H9 (cell line): ENCODE results near the gene MRPL51. TPM values are rescaled to one million over a fixed set of nuclear protein-coding genes. Genes with fewer than 3 reads are reported as not detected.

ENCODE experiments used
- DNase-seq: peaks from one replicate; pipeline ENCODE4 v3.0.0-alpha.2; 2017
- H2AFZ ChIP-seq: one replicate; pipeline ENCODE4 v1.6.1; 2013; ENCODE audit warnings: mild to moderate bottlenecking, low read length, control low read depth, moderate library complexity
- H2AK5ac ChIP-seq: 2 replicates; pipeline ENCODE4 v1.6.1; 2013; ENCODE audit warnings: low read length, control low read depth, mixed read lengths; ENCODE audit not compliant: insufficient read length
- H2BK120ac ChIP-seq: one replicate; pipeline ENCODE4 v1.6.1; 2013; ENCODE audit warnings: low read depth, mild to moderate bottlenecking, low read length, control low read depth, inconsistent platforms; ENCODE audit not compliant: poor library complexity, severe bottlenecking
- H2BK12ac ChIP-seq: 2 replicates; pipeline ENCODE4 v1.6.1; 2013; ENCODE audit warnings: low read length, control low read depth, mixed read lengths, low read depth; ENCODE audit not compliant: insufficient read length
- H2BK15ac ChIP-seq: 2 replicates; pipeline ENCODE4 v1.6.1; 2013; ENCODE audit warnings: low read depth, low read length, control low read depth
- H2BK20ac ChIP-seq: one replicate; pipeline ENCODE4 v1.6.1; 2013; ENCODE audit warnings: low read depth, mild to moderate bottlenecking, low read length, control low read depth, inconsistent platforms; ENCODE audit not compliant: poor library complexity, severe bottlenecking
- H2BK5ac ChIP-seq: 2 replicates; pipeline ENCODE4 v1.6.1; 2013; ENCODE audit warnings: low read length, control low read depth, mixed read lengths; ENCODE audit not compliant: insufficient read length
- H3K14ac ChIP-seq: 2 replicates; pipeline ENCODE4 v1.6.1; 2013; ENCODE audit warnings: low read length, control low read depth; ENCODE audit not compliant: insufficient read depth
- H3K18ac ChIP-seq: 2 replicates; pipeline ENCODE4 v1.6.1; 2013; ENCODE audit warnings: low read depth, mild to moderate bottlenecking, mixed read lengths, low read length, control low read depth; ENCODE audit not compliant: insufficient read length
- H3K23ac ChIP-seq: 2 replicates; pipeline ENCODE4 v1.6.1; 2013; ENCODE audit warnings: low read length, control low read depth, mixed read lengths, low read depth; ENCODE audit not compliant: insufficient read length
- H3K23me2 ChIP-seq: 2 replicates; pipeline ENCODE4 v1.6.1; 2013; ENCODE audit warnings: low read depth, mild to moderate bottlenecking, mixed read lengths, low read length, control low read depth; ENCODE audit not compliant: insufficient read length, poor library complexity, severe bottlenecking
- H3K27ac ChIP-seq: 2 replicates; pipeline ENCODE4 v1.5.1; 2013; ENCODE audit warnings: low read length, control low read depth, mixed read lengths, low read depth; ENCODE audit not compliant: insufficient read length
- H3K27me3 ChIP-seq: 2 replicates; pipeline ENCODE4 v1.6.1; 2013; ENCODE audit warnings: low read length, control low read depth, inconsistent platforms; ENCODE audit not compliant: insufficient read depth
- H3K4ac ChIP-seq: 2 replicates; pipeline ENCODE4 v1.6.1; 2013; ENCODE audit warnings: low read depth, mild to moderate bottlenecking, control low read depth, inconsistent platforms, low read length, moderate library complexity
- H3K4me1 ChIP-seq: 2 replicates; pipeline ENCODE4 v1.6.1; 2013; ENCODE audit warnings: low read length, control low read depth, inconsistent platforms; ENCODE audit not compliant: insufficient read depth
- H3K4me2 ChIP-seq: 2 replicates; pipeline ENCODE4 v1.6.1; 2013; ENCODE audit warnings: low read length, control low read depth, mixed read lengths; ENCODE audit not compliant: insufficient read length, insufficient read depth
- H3K56ac ChIP-seq: 2 replicates; pipeline ENCODE4 v1.6.1; 2013; ENCODE audit warnings: low read depth, mild to moderate bottlenecking, mixed read lengths, low read length, control low read depth; ENCODE audit not compliant: insufficient read length
- H3K79me1 ChIP-seq: 2 replicates; pipeline ENCODE4 v1.6.1; 2013; ENCODE audit warnings: low read depth, mild to moderate bottlenecking, moderate library complexity, low read length, control low read depth, inconsistent platforms; ENCODE audit not compliant: insufficient read depth, poor library complexity, severe bottlenecking
- H3K79me2 ChIP-seq: 2 replicates; pipeline ENCODE4 v1.6.1; 2013; ENCODE audit warnings: low read length, control low read depth, inconsistent platforms; ENCODE audit not compliant: insufficient read depth
- H3K9ac ChIP-seq: 2 replicates; pipeline ENCODE4 v1.6.1; 2013; ENCODE audit warnings: low read length, control low read depth, mixed read lengths; ENCODE audit not compliant: insufficient read length; ENCODE audit errors: extremely low read depth
- H3K9me3 ChIP-seq: one replicate; pipeline ENCODE4 v1.6.1; 2013; ENCODE audit warnings: low read depth, low read length, inconsistent platforms; ENCODE audit not compliant: control insufficient read depth
- H3T11ph ChIP-seq: one replicate; pipeline ENCODE4 v1.6.1; 2013; ENCODE audit warnings: mild to moderate bottlenecking, low read length, control low read depth, inconsistent platforms
- H4K20me1 ChIP-seq: one replicate; pipeline ENCODE4 v1.6.1; 2013; ENCODE audit not compliant: control insufficient read depth, insufficient read length, insufficient read depth
- H4K5ac ChIP-seq: 2 replicates; pipeline ENCODE4 v1.6.1; 2013; ENCODE audit warnings: low read depth, mild to moderate bottlenecking, mixed read lengths, low read length, control low read depth; ENCODE audit not compliant: insufficient read length
- H4K8ac ChIP-seq: replicated peaks from 2 replicates; pipeline ENCODE4 v1.6.1; 2013; ENCODE audit warnings: low read length, control low read depth, mixed read lengths, low read depth; ENCODE audit not compliant: insufficient read length
- H4K91ac ChIP-seq: 2 replicates; pipeline ENCODE4 v1.6.1; 2013; ENCODE audit warnings: low read depth, mild to moderate bottlenecking, moderate library complexity, mixed read lengths, low read length, control low read depth; ENCODE audit not compliant: insufficient read length
- H3K27ac Mint-ChIP-seq, 3 experiments: 2 replicates in 2 of 3; 3 replicates in 1 of 3; pipeline ENCODE4 v1.8.0; 2020 to 2021; ENCODE audit warnings: mixed read lengths in 3 of 3, mild to moderate bottlenecking in 1 of 3, moderate library complexity in 1 of 3
- H3K27me3 Mint-ChIP-seq: 2 replicates; pipeline ENCODE4 v1.8.0; 2021; ENCODE audit warnings: low read depth, mild to moderate bottlenecking, moderate library complexity, mixed read lengths
- H3K36me3 Mint-ChIP-seq, 3 experiments: 2 replicates in 2 of 3; 3 replicates in 1 of 3; pipeline ENCODE4 v1.8.0; 2020 to 2021; ENCODE audit warnings: low read depth in 3 of 3, mixed read lengths in 3 of 3; ENCODE audit not compliant: insufficient read depth in 1 of 3
- H3K4me1 Mint-ChIP-seq, 2 experiments: 2 replicates each; pipeline ENCODE4 v1.8.0; 2020; ENCODE audit warnings: mixed read lengths in 2 of 2
- H3K4me3 Mint-ChIP-seq, 2 experiments: 2 replicates in 1 of 2; 3 replicates in 1 of 2; pipeline ENCODE4 v1.8.0; 2020 to 2021; ENCODE audit warnings: mild to moderate bottlenecking in 2 of 2, mixed read lengths in 2 of 2, moderate library complexity in 1 of 2
- H3K9me3 Mint-ChIP-seq, 2 experiments: 2 replicates in 1 of 2; 3 replicates in 1 of 2; pipeline ENCODE4 v1.8.0; 2020; ENCODE audit warnings: mild to moderate bottlenecking in 2 of 2, mixed read lengths in 2 of 2, moderate library complexity in 1 of 2
- CTCF ChIP-seq: fragments of 200-600 bp; sonication (generic); conservative IDR thresholded peaks from 3 replicates; pipeline ENCODE4 v1.8.0; 2021; ENCODE audit warnings: antibody characterized with exemption, mild to moderate bottlenecking
- WGBS: extraction: QIAGEN DNeasy Blood & Tissue Kit; methylation state at CpG from one replicate; pipeline ENCODE4 v1.1.7; 2013; ENCODE audit warnings: missing lambda C conversion rate, low lambda C conversion rate, mixed read lengths; ENCODE audit not compliant: insufficient read length; ENCODE audit errors: extremely low coverage; 5-methylcytosine and 5-hydroxymethylcytosine counted together
- total RNA-seq: library from RNA; stranded (reverse); gene quantifications from 2 replicates; pipeline ENCODE4 v1.2.1, GENCODE V29; 2021

MRPL51 gene
- total RNA-seq, 1 experiment from 2014 or later = 329 TPM

- H2BK20ac ChIP-seq = no peak overlapping the region
- H3K56ac ChIP-seq = no peak overlapping the region
- no peak overlapping the region for H2BK15ac ChIP-seq
- peaks cover 32 to 46% of the 10 kb centered on the region in 2 experiments for H3K4me1 Mint-ChIP-seq
- H3K36me3 Mint-ChIP-seq = peaks cover 60 to 76% (median 72%) of the 10 kb centered on the region in 3 experiments
- peak overlapping the region; percentile 100 for H3K18ac ChIP-seq
- no peaks in the 10 kb centered on the region; a peak in 1 of 5 replicates for H3K9me3 Mint-ChIP-seq
- WGBS = no CpG with 5 or more reads among the region's 14 CpGs
- no peak for TF ChIP-seq CTCF
- H3K4ac ChIP-seq = no peak overlapping the region; the same call in 1 of the 2 replicates
- H3K4me2 ChIP-seq = peak overlapping the region; percentile 73
- H2AK5ac ChIP-seq = no peak overlapping the region
- H4K91ac ChIP-seq = no peak overlapping the region
- H3K4me3 Mint-ChIP-seq = peak overlapping the region; percentile 92 to 97
- H3K14ac ChIP-seq = peak overlapping the region; percentile 100
- H3K27ac ChIP-seq = peak overlapping the region; percentile 75
- H4K8ac ChIP-seq = no peak overlapping the region
- H2BK5ac ChIP-seq = no peak overlapping the region
- H3K27ac Mint-ChIP-seq = peak overlapping the region; percentile 95 to 99 (median 95)
- no peak overlapping the region for H3T11ph ChIP-seq
- peaks cover 5% of the 10 kb centered on the region; the same call in 1 of the 2 replicates for H3K27me3 Mint-ChIP-seq
- H3K27me3 ChIP-seq = no peaks in the 10 kb centered on the region
- H3K9ac ChIP-seq = peak overlapping the region; percentile 54
- H3K9me3 ChIP-seq = no peaks in the 10 kb centered on the region
- no peak overlapping the region for H4K5ac ChIP-seq
- H3K79me2 ChIP-seq = peaks cover 9% of the 10 kb centered on the region; the same call in 1 of the 2 replicates
- H3K4me1 ChIP-seq = no peaks in the 10 kb centered on the region; the same call in 1 of the 2 replicates
- no peaks in the 10 kb centered on the region for H3K79me1 ChIP-seq
- no peak overlapping the region for H2AFZ ChIP-seq
- peaks cover 18% of the 10 kb centered on the region for H3K23me2 ChIP-seq
- H2BK12ac ChIP-seq = no peak overlapping the region
- peak; percentile 91 for DNase-seq
- H2BK120ac ChIP-seq = no peak overlapping the region
- H4K20me1 ChIP-seq = no peaks in the 10 kb centered on the region
- no peak overlapping the region for H3K23ac ChIP-seq
Observed at GRCh38 chr12:6532927-6533652, 40.0 kb upstream of the MRPL51 start.
